IPS DF 4.7 (cell line): ENCODE results near the gene EHBP1.
"Not testable (repeated sequence)": the region's sequence is repeated elsewhere in the genome, so short reads cannot be mapped to it uniquely, and the experiment has no call there.

ENCODE experiments used
- DNase-seq: peaks from one replicate; pipeline ENCODE4 v3.0.0-alpha.2; 2013; ENCODE audit warnings: low spot score; ENCODE audit errors: extremely low read depth

The EHBP1 gene

GRCh38 chr2:63064197-63064596, 358.7 kb downstream of the EHBP1 start:
- DNase-seq: no peak

- no peak for DNase-seq
Measured at GRCh38 chr2:63064661-63065060, 359.1 kb downstream of the EHBP1 start.

GRCh38 chr2:63066265-63066664, 360.8 kb downstream of the EHBP1 start:
- DNase-seq: no peak

GRCh38 chr2:63066838-63067237, 361.3 kb downstream of the EHBP1 start:
- DNase-seq: no peak

- no peak for DNase-seq
Measured at GRCh38 chr2:63071664-63072063, 366.2 kb downstream of the EHBP1 start.

GRCh38 chr2:63073994-63074393, 368.5 kb downstream of the EHBP1 start:
- DNase-seq: no peak

- not testable (repeated sequence) for DNase-seq
Measured at GRCh38 chr2:63074399-63074798, 368.9 kb downstream of the EHBP1 start.

- DNase-seq: no peak
Measured at GRCh38 chr2:63078852-63079606, 373.5 kb downstream of the EHBP1 start.

GRCh38 chr2:63081404-63081803, 375.9 kb downstream of the EHBP1 start:
- no peak for DNase-seq

GRCh38 chr2:63086687-63087086, 381.2 kb downstream of the EHBP1 start:
- DNase-seq: no peak

GRCh38 chr2:63092401-63092800, 386.9 kb downstream of the EHBP1 start:
- DNase-seq: no peak

- no peak for DNase-seq
Measured at GRCh38 chr2:63092857-63093256, 387.3 kb downstream of the EHBP1 start.

GRCh38 chr2:63093502-63093901, 388.0 kb downstream of the EHBP1 start:
- no peak for DNase-seq
